SK-N-SH (cell line): ENCODE results near the gene BAAT.

ENCODE experiments used
- CHD2 ChIP-seq: fragments of 150-350 bp; IDR thresholded peaks from 2 replicates; pipeline ENCODE4 v1.6.1; 2018; ENCODE audit warnings: low read length; ENCODE audit not compliant: partially characterized antibody
- CTCF ChIP-seq: fragments of 200-600 bp; sonication (generic); IDR thresholded peaks from 2 replicates; pipeline ENCODE4 v1.6.1; 2017; ENCODE audit warnings: antibody characterized with exemption, mild to moderate bottlenecking, moderate library complexity
- EP300 ChIP-seq, 2 experiments: IDR thresholded peaks; 2 replicates each; pipeline versions ENCODE4 v1.4.0 to v1.6.1; 2012; ENCODE audit warnings: borderline replicate concordance in 1 of 2, low read depth in 1 of 2, low read length in 1 of 2
- FOSL2 ChIP-seq: IDR thresholded peaks from 2 replicates; pipeline ENCODE4 v1.4.0; 2012; ENCODE audit warnings: low read depth, mild to moderate bottlenecking, moderate library complexity, borderline replicate concordance
- NFIC ChIP-seq: IDR thresholded peaks from 2 replicates; pipeline ENCODE4 v1.4.0; 2012; ENCODE audit warnings: borderline replicate concordance
- POLR2AphosphoS5 ChIP-seq: IDR thresholded peaks from 2 replicates; pipeline ENCODE4 v1.6.1; 2012; ENCODE audit warnings: low read depth, low read length
- RCOR1 ChIP-seq: fragments of 150-350 bp; IDR thresholded peaks from 2 replicates; pipeline ENCODE4 v1.6.1; 2017; ENCODE audit warnings: antibody characterized with exemption, low read length
- TAF1 ChIP-seq: IDR thresholded peaks from 2 replicates; pipeline ENCODE4 v1.6.1; 2012; ENCODE audit warnings: low read depth, mild to moderate bottlenecking, low read length, moderate library complexity, borderline replicate concordance

- TF ChIP-seq CTCF (no peak), RCOR1 (no peak), NFIC (no peak), CHD2 (no peak), TAF1 (no peak), POLR2AphosphoS5 (no peak), EP300 (IDR thresholded peaks at IDR 0.05; ENCODE audit: borderline replicate concordance in 1 of 2, low read depth in 1 of 2, low read length in 1 of 2) (no peak), FOSL2 (no peak)
Measured at GRCh38 chr9:101429736-101430135, 44.9 kb upstream of the BAAT start.
